GM18517 (cell line): Measurements from ENCODE around the gene GRIA2.
"Not testable (repeated sequence)": the region's sequence is repeated elsewhere in the genome, so short reads cannot be mapped to it uniquely, and the experiment has no call there.

Experiments
- ATAC-seq: cut with Tn5 transposase; IDR thresholded peaks from one replicate; pipeline ENCODE4 v1.9.1; 2021; ENCODE audit warnings: mild to moderate bottlenecking, moderate library complexity; ENCODE audit not compliant: unreplicated experiment

GRIA2 gene

GRCh38 chr4:157220371-157220881, at the start of gene GRIA2:
Gene GRIA2, plus strand, starts transcription at chr4:157220728. Its CDS starts 315 bp downstream, at chr4:157221043.
- no peak for ATAC-seq

- no peak for ATAC-seq
These were observed 48.5 kb upstream of the GRIA2 start for GRCh38 chr4:157172011-157172410.

- not testable (repeated sequence) for ATAC-seq
These were observed 40.3 kb upstream of the GRIA2 start for GRCh38 chr4:157180268-157180667.

- ATAC-seq = no peak
These were observed 36.2 kb upstream of the GRIA2 start for GRCh38 chr4:157184300-157184699.

- no peak for ATAC-seq
These were observed 35.2 kb upstream of the GRIA2 start for GRCh38 chr4:157185363-157185762.

DNA sequence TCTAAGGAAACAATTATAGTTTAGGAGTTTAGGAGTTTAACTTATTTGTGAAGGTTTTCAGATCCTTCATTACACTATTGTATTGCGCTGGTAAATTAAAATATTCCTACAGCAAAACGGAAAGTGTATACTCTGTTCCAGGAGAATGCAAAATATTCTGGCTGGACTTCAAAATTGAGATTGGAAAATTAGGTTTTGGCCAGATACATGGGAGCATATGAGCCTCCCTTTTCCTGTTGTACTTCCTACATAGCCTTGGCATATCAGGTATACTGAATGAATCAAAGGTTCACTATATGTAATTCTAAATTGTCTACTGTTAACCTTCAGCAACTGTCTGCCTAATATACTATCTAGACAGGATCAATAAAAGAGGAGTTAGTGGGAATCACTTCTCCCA, 25.2 kb upstream of the GRIA2 start:
- no peak for ATAC-seq

- ATAC-seq = no peak
These were observed 24.5 kb upstream of the GRIA2 start for GRCh38 chr4:157196046-157196445.

DNA sequence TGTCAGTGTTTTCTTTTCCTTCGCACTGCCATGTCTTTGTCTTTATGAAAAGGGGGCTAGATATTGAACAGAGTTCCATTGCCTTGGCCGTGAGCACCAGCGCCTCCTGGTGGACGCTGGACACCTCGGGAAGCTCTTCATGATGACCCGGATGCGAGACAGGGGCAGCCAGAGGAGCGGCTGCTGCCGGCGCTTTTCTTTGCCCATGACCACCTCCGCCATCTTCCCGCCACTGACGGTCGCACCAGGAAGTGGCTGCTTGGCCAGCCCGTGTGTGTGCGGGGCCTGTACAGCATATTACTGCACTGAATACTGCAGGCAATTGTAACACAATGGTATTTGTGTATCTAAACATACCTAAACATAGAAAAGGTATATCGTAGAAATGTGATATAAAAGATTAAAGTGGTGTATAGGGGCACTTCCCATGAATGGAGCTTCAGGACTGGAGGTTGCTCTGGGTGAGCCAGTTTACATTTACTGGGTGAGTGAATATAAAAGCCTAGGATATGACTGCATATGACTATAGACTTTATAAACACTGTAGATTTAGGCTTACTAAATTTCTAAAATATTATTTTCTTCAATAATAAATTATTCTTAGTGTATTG, 15.8 kb upstream of the GRIA2 start:
- ATAC-seq = no peak

DNA sequence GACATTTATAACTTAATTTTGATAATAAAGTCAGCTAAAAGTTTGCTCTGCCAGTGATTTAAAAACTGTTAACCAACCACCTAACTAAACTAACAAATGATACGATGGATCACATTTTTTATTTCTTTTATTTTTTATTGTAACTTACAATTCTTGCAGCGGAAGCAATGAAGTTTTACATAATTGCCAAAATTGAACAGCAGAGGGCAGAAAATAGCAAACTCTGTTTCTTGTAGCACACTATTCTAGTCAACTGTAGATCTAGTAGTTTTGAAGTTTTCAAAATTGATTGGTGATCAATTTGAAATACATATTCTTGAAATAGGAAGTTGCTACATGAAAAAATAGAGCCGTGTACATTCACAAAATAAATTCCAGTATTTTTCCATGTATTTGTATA, 2.8 kb upstream of the GRIA2 start:
- no peak for ATAC-seq

- no peak for ATAC-seq
These were observed 687 bp upstream of the GRIA2 start for GRCh38 chr4:157219711-157220370.

DNA sequence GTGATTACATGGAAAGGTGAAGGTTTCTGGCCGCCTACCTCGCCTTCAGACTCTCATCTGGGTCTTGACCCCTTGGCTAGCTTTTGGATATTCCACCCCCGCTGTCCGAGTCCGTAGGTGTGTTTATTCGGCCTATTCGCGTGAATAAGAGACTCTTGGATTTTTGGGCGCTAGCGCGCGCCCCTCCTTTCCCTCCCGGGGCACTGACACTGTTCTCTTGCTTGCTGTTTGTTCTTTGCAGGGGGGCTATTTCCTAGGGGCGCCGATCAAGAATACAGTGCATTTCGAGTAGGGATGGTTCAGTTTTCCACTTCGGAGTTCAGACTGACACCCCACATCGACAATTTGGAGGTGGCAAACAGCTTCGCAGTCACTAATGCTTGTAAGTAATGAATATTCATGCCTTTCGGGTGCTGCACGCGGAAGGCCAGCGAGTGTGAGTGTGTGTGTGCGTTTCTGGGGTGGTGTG, 932 bp downstream of the GRIA2 start:
- ATAC-seq = no peak

DNA sequence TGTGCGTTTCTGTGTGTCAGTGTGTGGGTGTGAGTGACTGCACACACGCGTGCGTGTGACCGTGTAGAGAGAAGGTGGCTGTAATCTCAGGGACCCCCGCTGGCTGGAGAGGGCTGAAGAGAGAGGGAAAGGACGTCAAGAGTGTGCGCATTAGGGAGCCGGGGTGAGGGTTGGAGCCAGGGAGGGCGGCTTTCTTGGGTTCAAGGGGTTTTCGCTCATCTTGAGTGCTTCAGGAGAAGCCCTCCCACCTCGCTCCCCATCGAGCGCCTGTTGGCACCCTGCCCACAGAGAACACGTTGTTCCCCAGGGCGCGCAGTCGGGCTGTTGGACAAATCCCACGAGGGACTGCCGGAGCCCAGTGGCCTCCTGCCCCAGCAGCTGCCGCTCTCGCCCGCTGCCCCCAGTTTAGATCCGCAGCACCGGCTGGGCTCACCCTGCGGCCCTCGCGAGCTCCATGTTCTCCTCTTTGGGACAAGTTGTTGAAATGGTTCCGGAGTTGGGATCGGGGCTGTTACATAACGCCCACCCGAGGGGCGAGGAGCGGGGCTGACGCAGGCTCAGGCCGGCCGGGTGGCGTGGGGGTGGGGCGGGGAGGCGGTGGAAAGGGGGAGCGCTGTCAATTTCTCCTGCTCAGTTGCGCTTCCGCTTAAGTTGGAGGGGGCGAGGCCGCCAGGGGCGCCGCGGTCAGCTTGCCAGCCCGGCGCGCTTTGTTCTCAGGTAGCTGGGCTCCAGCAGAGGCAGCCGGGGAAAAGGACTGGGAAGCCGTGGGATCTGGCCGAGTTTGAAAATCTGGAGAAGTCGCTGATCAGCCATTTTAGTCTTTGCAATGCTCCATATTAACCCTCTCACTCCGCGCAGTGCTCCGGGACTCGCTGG, 1.6 kb downstream of the GRIA2 start:
- ATAC-seq = no peak

DNA sequence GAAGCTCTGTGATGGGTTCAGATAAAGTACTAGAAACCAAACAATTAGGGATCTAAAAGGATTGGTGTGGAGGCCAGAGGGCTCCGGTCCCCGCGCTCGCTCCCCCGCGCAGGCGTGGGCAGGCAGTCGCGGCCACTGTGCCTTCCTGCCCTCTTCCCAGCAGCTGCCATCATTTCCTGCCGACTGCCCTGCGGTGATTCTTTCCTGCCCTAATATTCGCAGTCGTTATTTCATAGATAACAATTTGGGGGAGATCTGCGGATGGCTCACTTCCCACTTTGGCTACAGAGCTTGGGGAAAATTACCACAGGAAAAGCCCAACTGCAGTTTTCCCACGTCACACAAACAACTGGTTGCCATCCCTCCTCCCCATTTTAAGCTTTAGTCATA, 2.2 kb downstream of the GRIA2 start:
- no peak for ATAC-seq

DNA sequence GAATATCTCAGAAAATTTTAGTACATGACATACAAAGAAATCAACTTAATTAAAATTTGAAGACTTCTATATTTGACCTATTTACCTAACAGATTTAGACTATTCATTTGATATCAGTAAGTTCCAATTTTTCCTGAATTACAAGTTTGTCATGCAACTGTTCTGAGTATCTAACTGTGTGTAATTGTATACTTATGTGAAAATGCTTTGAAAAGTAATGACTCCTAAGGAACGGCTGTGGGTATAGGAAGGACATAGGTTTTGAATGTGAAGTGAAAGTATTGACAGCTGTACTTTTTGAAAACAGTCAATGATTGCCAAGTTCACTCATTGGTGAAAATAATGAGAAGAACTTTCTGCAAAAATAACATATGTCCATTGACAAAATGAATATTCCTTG, 2.9 kb downstream of the GRIA2 start:
- ATAC-seq = no peak

GRCh38 chr4:157225096-157225495, 4.6 kb downstream of the GRIA2 start:
- no peak for ATAC-seq

DNA sequence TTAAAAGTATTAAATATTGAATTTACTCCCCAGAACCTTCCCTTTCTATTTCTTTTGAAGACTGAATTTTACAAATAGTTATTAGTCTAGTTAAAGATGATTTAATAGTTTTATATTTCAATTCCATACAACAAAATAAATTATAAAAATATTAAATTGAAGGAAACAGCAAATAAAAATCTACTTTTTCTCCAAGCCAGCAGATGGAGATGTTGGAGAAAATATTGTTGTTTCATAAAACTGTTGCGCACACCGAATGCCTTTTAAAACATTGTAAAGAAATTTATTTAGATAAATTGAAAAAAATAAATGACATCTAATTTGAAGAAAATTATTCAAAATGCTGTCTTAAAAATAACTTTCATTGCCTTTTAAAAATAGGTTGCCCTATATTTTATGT, 5.5 kb downstream of the GRIA2 start:
- no peak for ATAC-seq

GRCh38 chr4:157226601-157227000, 6.1 kb downstream of the GRIA2 start:
- no peak for ATAC-seq

DNA sequence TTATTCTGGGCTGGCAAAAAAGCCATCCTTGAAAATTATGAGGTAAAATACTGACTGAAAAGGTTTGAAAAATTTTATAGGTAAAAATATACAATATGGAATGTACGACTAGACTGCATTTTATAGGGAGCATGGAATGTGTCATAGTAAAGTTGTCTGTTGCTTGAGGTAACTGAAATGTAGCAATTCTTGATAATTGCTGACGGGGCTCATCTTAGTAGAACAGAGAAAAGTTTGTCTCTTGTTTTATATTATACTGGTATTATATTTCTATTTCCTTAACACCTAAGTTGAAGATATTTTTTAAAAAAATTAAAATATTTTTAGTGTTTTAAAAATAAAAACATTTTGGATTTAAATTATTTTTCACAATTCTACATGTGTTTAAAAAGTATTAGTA, 11.0 kb downstream of the GRIA2 start:
- no peak for ATAC-seq

- no peak for ATAC-seq
These were observed 22.3 kb downstream of the GRIA2 start for GRCh38 chr4:157242871-157243270.

DNA sequence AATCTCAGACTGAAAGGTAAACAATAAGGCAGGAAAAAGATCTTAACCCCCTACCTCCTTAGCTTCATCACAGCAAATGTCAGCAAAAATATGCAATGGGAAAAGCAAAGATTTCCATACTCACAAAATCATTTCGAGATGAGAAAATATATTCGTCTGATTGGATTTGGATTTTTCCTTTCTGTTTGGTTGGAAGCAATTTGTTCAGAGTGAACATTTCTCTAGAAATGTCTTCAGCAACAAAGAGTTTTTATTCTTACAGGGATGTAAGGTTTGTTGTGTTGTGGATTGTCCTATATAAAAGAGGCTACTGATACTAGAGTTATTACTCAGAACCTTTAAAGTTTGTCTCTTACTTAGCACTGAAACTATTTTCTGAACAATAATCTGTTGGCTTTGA, 23.8 kb downstream of the GRIA2 start:
- no peak for ATAC-seq

DNA sequence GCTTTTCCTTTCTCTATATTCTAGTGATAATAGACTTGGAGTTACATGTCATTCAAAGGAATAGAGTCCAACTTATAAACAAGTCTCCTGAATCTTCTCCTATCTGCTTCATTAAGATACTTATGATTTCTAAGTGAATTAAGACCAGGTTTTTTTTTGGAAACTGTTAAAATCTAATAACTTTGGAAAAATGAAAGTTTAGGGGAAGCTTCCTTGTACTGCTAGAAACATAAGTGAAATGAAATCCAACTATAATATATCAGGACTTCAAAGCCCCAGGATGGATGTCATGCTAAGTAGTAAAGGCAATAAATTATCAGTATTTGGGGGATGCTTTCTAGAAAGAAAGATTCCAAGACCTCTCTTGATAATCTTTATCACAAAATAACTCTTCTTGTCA, 24.8 kb downstream of the GRIA2 start:
- ATAC-seq = no peak

DNA sequence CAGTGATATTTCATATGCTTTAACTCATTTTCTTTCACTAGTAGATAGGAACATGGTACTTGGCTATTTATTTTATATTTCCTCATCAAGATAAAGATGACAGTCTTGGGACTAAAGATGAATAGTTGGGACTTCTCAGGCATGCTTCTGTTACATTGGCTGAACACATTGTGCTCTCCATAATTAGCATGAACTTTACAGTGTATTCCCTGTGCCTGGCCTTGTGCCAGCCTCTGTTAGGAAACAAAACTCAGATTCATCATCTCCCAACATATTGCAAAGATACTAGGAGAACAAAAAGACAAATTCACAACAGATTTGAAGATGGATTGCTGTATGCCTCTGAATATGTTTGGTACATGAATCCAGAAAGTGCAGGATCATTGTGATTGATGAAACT, 26.4 kb downstream of the GRIA2 start:
- ATAC-seq = no peak
